Immature natural killer cell (primary cell): ENCODE measurements around the gene SPATA9. TPM values are rescaled to one million over a fixed set of nuclear protein-coding genes. Genes with fewer than 3 reads are reported as not detected.
"Not testable (repeated sequence)": the region's sequence is repeated elsewhere in the genome, so short reads cannot be mapped to it uniquely, and the experiment has no call there.

Experiments used
- DNase-seq, 3 donors: peaks; one replicate each; pipeline ENCODE4 v3.0.0; 2022; ENCODE audit warnings: mixed read lengths in 1 of 3
- H3K27ac Mint-ChIP-seq, 6 donors: one replicate each; pipeline ENCODE4 v1.8.0; 2020; ENCODE audit warnings: mixed read lengths in 6 of 6, mild to moderate bottlenecking in 5 of 6, inconsistent platforms in 4 of 6, moderate library complexity in 3 of 6
- H3K27me3 Mint-ChIP-seq, 3 donors: one replicate each; pipeline ENCODE4 v1.8.0; 2020 to 2021; ENCODE audit warnings: low read depth in 3 of 3, mild to moderate bottlenecking in 3 of 3, mixed read lengths in 3 of 3, moderate library complexity in 3 of 3, inconsistent platforms in 1 of 3
- H3K36me3 Mint-ChIP-seq, 3 donors: one replicate each; pipeline ENCODE4 v1.8.0; 2020; ENCODE audit warnings: mixed read lengths in 3 of 3, inconsistent platforms in 2 of 3, mild to moderate bottlenecking in 2 of 3
- H3K4me1 Mint-ChIP-seq, 2 donors: one replicate each; pipeline ENCODE4 v1.8.0; 2020; ENCODE audit warnings: inconsistent platforms in 2 of 2, mild to moderate bottlenecking in 2 of 2, mixed read lengths in 2 of 2, moderate library complexity in 1 of 2
- H3K4me3 Mint-ChIP-seq, 5 donors: one replicate each; pipeline ENCODE4 v1.8.0; 2020; ENCODE audit warnings: mild to moderate bottlenecking in 5 of 5, mixed read lengths in 5 of 5, inconsistent platforms in 3 of 5, moderate library complexity in 3 of 5
- H3K9me3 Mint-ChIP-seq, 6 donors: one replicate each; pipeline ENCODE4 v1.8.0; 2020; ENCODE audit warnings: mild to moderate bottlenecking in 6 of 6, mixed read lengths in 6 of 6, inconsistent platforms in 4 of 6, moderate library complexity in 3 of 6
- polyA plus RNA-seq, 3 donors: library from polyadenylated mRNA; unstranded; fragments of 300-500 nt; fragmentation: Illumina TruSeq; gene quantifications; one replicate each; pipeline ENCODE4 v1.2.3, GENCODE V29; 2021

The SPATA9 gene
- polyA plus RNA-seq, 3 donors from 2014 or later: 1.4 to 1.6 TPM; not detected in 1

DNA sequence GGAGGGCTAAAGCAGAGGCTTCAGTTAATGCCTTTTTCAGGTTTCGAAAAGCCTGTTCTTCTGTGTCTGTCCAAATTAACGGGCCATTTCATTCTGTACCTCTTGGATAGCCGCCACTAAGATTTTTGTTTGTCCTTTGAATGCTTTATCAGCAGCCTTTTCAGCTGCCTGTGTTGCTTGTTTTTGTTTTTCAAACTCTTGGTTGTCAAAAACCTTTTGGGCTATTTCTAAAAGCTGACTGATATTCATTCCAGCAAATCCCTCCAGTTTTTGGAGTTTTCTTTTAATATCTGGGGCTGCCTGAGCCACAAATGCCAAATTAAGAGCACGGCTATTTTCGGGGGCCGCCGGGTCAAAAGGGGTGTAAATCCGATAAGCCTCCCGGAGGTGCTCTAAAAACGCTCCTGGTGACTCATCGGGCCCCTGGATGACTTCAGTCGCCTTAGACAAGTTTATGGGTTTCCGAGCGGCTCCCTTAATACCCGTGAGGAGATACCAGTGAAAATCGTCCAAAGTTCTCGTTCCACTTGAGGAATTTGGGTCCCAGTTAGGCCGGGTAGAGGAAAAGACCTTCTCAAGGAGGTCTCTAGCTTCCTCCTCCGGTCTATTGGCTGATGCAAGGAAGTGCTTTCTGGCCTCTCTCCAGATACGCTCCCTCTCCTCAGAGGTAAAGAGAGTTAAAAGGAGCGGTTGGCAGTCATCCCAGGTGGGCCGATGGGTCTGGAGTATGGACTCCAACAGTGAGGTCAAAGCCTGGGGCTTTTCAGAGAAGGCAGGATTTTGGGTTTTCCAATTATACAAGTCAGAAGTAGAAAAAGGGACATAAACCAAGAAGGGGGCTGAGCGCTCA, 28.1 kb upstream of the SPATA9 start:
- peaks cover 9 to 15% of the 10 kb centered on the region in 2 donors for H3K4me1 Mint-ChIP-seq

DNA sequence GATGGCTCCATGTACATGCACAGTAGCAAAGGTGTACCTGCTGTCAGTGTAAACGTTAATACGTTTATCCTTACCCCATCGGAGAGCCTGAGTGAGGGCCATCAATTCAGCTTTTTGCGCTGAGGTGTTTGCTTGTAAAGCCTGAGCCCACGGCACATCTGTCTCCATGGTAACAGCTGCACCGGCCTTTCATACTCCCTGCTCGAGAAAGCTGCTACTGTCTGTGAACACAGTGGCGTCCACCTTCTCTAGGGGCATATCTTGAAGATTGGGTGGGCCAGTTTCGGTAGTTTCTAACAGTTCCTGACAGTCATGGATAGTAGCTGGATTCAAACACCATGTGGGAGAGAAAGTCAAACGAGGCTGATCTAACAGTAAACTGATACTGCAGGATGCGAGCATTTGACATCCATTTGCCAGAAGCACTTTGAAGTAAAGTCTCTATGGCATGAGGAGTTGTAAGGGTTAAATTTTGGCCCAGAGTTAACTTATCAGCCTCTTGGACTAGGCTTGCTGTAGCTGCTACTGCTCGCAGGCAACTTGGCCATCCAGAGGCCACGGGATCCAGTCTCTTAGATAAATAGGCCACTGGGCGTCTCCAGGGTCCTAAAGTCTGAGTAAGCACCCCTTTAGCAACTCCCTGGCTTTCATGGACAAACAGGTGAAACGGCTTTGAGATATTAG, 27.3 kb upstream of the SPATA9 start:
- no peak for DNase-seq
- H3K36me3 Mint-ChIP-seq: peaks cover 9 to 22% (median 17%) of the 10 kb centered on the region in 3 donors

More for the DNA sequence above, 28.1 kb upstream of the SPATA9 start:
- not testable (repeated sequence) for H3K4me3 Mint-ChIP-seq, H3K27me3 Mint-ChIP-seq, H3K9me3 Mint-ChIP-seq, H3K27ac Mint-ChIP-seq, DNase-seq
- peaks cover 9 to 25% (median 20%) of the 10 kb centered on the region in 3 donors for H3K36me3 Mint-ChIP-seq

DNA sequence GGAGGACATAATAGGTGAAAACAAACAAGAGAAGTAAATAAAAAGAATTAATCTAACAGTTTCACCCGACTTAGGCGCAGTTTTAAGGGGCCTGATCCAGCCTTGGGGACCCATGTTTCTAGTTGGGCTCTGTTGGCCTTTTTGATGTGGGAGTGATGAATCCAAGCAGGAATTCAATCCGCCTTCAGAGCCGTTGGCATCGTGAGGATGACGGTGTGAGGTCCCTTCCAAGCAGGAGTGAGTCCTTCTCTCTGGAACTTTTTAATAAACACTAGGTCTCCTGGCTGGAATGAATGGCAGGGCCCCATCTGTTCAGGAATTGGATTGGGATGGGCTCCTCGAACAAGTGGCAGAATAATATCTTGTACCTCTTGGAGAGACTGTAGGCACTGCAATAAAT, 26.1 kb upstream of the SPATA9 start:
- H3K27ac Mint-ChIP-seq: no peak overlapping the region

More for the DNA sequence above, 27.3 kb upstream of the SPATA9 start:
- Mint-ChIP-seq H3K27me3 (peaks cover 0 to 3% (median 0%) of the 10 kb centered on the region in 3 donors), H3K4me3 (no peak overlapping the region), H3K4me1 (peaks cover 5 to 7% of the 10 kb centered on the region in 2 donors), H3K27ac (no peak overlapping the region), H3K9me3 (no peaks in the 10 kb centered on the region)

DNA sequence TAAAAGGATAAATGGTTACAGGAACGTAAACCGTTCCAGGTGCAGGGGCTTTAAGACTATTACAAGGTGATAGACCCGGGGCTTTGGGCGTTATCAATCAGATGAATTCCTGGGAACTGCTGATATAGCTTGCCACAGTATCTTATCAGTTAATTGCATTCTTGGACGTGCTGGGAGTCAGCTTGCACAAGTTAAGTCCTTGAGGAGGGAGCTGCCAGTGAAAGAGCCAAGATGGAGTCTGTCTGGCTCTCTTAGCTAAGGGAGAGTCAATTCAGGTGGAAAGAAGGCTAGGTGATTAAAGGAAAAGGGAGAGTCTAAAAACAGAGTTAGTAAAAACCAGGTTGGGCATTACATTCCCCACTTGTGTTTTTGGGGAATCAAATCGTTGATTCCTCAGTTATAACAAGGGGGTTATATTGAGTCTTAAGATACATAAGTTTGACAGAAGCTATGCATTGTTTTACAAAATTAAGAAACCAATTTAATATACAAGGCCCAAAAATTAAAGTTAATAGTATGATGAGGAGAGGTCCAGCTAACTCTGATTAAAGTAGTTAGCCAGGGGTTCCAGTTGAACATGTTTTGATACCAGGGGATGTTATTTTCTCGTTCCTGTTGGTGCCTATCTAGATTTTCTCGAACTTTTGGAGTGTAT, 24.9 kb upstream of the SPATA9 start:
- H3K4me3 Mint-ChIP-seq, H3K27me3 Mint-ChIP-seq, H3K27ac Mint-ChIP-seq, H3K9me3 Mint-ChIP-seq, DNase-seq, H3K4me1 Mint-ChIP-seq: not testable (repeated sequence)
- H3K36me3 Mint-ChIP-seq: peaks cover 9 to 18% (median 17%) of the 10 kb centered on the region in 3 donors

More for the DNA sequence above, 26.1 kb upstream of the SPATA9 start:
- H3K27me3 Mint-ChIP-seq: no peaks in the 10 kb centered on the region
- peaks cover 9 to 18% (median 17%) of the 10 kb centered on the region in 3 donors for H3K36me3 Mint-ChIP-seq
- DNase-seq: no peak
- no peak overlapping the region for H3K4me3 Mint-ChIP-seq
- H3K9me3 Mint-ChIP-seq: no peaks in the 10 kb centered on the region
- H3K4me1 Mint-ChIP-seq: peaks cover 5 to 6% of the 10 kb centered on the region in 2 donors

DNA sequence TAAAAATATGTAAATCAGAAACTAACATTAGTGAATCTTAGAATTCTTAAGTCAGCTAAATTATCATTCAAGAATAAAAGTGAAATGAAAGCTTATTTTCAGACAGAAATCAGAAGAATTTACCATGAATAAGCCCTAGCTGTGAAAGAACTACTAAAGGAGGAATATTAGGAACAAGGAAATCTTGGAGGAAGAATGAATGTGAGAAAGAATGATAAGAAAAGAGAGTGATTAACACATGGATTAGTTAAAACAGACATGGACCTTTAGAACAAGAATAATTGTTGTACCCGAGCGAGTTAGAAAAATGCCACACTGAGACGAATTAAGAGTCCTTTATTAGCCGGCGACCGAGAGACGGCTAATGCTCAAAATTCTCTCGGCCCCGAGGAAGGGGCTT, 24.3 kb upstream of the SPATA9 start:
- H3K27me3 Mint-ChIP-seq: no peaks in the 10 kb centered on the region
- no peaks in the 10 kb centered on the region for H3K9me3 Mint-ChIP-seq
- no peak overlapping the region for H3K4me3 Mint-ChIP-seq
- no peak overlapping the region for H3K27ac Mint-ChIP-seq
- peaks cover under 1 to 2% of the 10 kb centered on the region in 2 donors for H3K4me1 Mint-ChIP-seq
- no peak for DNase-seq
- peaks cover 9 to 18% (median 17%) of the 10 kb centered on the region in 3 donors for H3K36me3 Mint-ChIP-seq

DNA sequence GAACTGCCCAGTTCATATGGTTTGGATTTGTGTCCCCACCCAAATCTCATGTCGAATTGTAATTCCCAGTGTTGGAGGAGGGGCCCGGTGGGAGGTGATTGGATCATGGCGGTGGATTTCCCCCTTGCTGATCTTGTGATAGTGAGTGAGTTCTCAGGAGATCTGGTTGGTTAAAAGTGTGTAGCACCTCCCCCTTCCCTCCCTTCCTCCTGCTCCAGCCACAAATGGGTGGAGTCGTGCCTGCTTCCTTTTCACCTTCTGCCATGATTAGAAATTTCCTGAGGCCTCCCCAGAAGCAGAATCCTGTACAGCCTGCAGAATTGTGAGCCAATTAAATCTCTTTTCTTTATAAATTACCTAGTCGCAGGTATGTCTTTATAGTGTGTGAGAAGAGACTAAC, 23.4 kb upstream of the SPATA9 start:
- H3K27me3 Mint-ChIP-seq: not testable (repeated sequence)

DNA sequence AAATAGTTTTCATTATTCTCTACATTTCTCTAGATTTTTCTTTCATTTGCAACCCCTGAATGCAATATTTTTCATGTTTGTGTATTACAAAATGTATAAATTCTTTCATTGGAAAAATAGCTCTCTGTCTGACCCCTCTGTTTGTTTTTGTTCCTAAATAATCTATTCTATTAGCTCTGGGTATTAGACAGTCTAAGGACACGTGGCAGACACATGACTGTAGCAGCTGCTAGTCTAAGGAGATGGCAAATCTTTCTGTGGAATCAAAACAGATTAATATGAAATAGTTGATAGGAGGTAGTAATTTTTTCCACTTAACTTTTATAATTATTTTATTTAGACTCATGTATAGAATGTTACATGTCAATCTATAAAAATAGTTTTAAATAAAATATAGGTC, 21.4 kb upstream of the SPATA9 start:
- Mint-ChIP-seq H3K36me3 (peaks cover 9 to 23% (median 21%) of the 10 kb centered on the region in 3 donors), H3K27me3 (no peaks in the 10 kb centered on the region), H3K9me3 (no peaks in the 10 kb centered on the region), H3K4me1 (peaks cover 2 to 6% of the 10 kb centered on the region in 2 donors), H3K4me3 (no peak overlapping the region), H3K27ac (no peak overlapping the region)
- DNase-seq: no peak

More for the DNA sequence above, 23.4 kb upstream of the SPATA9 start:
- not testable (repeated sequence) for H3K27ac Mint-ChIP-seq, H3K4me3 Mint-ChIP-seq, H3K4me1 Mint-ChIP-seq, H3K9me3 Mint-ChIP-seq, DNase-seq
- H3K36me3 Mint-ChIP-seq: peaks cover 9 to 23% (median 21%) of the 10 kb centered on the region in 3 donors

DNA sequence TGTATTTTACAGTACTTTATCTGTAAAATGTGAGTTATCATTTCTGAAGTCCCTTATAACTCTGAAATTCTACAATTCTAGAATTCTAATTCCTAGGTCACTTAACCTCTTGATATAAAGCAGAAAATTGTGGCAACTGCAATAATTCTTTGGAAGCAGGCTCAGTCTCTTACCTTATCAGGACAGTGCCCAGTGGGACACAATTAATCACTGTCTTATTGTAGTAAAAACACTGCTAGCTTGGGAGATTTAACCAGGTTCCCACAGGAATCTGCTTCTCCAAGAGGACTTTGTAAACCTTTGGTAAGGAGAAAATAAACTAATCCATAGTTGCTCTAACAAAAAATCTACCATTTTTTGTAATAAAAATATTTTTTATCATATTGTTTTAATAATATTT, 18.3 kb upstream of the SPATA9 start:
- Mint-ChIP-seq H3K36me3 (peaks cover 5 to 19% (median 19%) of the 10 kb centered on the region in 3 donors), H3K27ac (no peak overlapping the region), H3K4me3 (no peak overlapping the region), H3K27me3 (no peaks in the 10 kb centered on the region), H3K9me3 (no peaks in the 10 kb centered on the region), H3K4me1 (peaks cover 0 to 6% of the 10 kb centered on the region in 2 donors)
- no peak for DNase-seq

DNA sequence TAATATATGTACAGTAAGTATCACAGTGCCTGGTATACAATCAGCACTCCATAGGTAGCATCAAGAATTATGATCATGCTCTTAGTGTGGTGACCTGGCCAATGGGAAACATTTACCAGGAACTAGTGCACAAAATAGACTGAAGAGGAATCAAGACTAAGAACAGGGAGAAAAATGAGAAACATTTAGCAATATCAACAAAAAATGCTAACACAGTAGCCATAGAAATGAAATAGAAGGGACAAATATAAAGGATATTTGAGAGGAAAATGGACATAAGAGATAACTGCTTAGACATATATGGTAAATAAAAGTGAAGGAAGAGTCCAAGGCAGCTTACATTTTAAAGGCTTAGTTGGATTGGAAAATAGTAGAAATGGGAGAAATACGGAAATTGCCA, 16.5 kb upstream of the SPATA9 start:
- Mint-ChIP-seq H3K27ac (no peak overlapping the region), H3K9me3 (no peaks in the 10 kb centered on the region), H3K27me3 (no peaks in the 10 kb centered on the region)

DNA sequence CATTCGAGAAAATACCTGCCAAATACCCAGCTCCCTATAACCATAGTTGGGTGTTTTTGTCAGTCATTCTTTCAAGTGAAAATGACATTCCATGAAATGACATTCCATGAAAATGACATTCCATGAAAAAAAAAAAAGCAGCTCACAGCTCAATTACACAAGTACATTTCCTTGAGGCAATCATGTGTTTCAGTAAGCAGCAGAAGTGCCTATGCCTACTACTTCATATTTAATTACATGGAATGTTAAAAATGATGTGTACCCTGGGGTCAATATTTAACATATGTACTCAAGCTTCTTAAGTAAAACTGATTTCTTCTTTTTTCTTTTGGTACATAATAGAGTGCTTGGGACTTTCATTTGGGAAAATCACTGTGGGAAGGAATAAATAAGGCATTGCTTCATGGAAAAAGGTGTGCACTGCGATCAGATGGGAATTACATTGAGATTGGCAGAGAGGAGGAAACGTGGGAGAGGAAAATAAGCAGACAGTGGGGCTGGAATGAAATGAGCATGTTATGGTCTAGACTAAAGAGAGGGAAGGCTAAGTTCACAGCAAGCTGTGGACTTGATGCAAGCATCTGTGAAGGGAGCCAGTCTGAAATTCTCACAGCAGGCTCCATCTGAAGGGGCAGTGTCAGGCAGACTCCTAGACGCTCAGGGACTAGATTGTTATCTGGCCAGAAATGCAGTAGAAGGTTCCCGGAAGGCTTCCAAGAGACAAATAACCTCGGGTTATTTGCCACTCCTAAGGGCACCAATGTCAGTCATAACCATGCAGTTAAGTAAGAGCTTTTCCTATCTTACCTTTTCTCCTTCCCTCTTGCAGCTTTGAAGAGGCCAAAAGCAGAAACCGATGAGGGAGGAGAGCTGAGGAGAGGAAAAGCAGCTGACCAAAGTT, 15.2 kb upstream of the SPATA9 start:
- H3K36me3 Mint-ChIP-seq: peaks cover 5 to 24% (median 23%) of the 10 kb centered on the region in 3 donors
- DNase-seq: no peak
- no peaks in the 10 kb centered on the region for H3K9me3 Mint-ChIP-seq
- H3K4me3 Mint-ChIP-seq: no peak overlapping the region
- no peaks in the 10 kb centered on the region for H3K27me3 Mint-ChIP-seq
- H3K27ac Mint-ChIP-seq: no peak overlapping the region
- H3K4me1 Mint-ChIP-seq: peaks cover 0 to 6% of the 10 kb centered on the region in 2 donors

More for the DNA sequence above, 16.5 kb upstream of the SPATA9 start:
- H3K36me3 Mint-ChIP-seq: peaks cover 5 to 24% (median 23%) of the 10 kb centered on the region in 3 donors
- peaks cover 0 to 6% of the 10 kb centered on the region in 2 donors for H3K4me1 Mint-ChIP-seq
- DNase-seq: no peak
- H3K4me3 Mint-ChIP-seq: no peak overlapping the region

DNA sequence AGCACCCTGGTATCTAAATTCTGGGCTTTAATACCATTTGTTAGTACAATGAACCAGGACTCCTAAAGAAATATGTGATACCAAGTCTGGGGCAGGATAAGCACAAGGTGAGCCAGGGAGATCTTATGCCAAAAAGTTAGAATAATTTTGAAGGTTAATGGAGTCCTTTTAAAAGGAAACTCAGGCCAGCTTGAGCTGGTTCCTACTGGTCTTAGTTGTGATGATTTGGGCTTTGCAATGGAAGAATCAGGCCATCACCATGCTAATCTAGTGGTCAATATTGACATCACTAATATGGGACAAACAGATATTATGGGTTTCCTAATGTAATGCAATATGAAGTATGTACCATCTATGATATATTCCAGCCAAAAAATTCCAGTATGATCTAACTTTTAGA, 7.5 kb upstream of the SPATA9 start:
- Mint-ChIP-seq H3K4me3 (no peak overlapping the region), H3K27ac (no peak overlapping the region), H3K9me3 (no peaks in the 10 kb centered on the region), H3K4me1 (no peaks in the 10 kb centered on the region), H3K36me3 (peaks cover 0 to 12% (median 3%) of the 10 kb centered on the region in 3 donors), H3K27me3 (no peaks in the 10 kb centered on the region)
- no peak for DNase-seq

DNA sequence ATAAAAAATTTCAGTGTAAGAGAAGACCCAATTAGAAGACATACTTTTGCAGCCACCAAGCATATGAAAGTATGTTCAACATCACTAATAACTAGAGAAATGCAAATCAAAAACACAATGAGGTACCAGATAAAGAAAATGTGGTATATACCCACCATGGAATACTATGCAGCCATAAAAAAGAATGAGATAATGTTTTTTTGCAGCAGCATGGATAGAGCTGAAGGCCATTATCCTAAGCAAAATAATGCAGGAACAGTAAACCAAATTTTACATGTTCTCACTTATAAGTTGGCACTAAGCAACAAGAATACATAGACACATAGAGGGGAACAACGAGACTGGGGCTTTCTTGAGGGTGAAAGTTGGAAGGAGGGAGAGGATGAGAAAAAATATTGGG, 6.9 kb upstream of the SPATA9 start:
- no peaks in the 10 kb centered on the region for H3K9me3 Mint-ChIP-seq
- DNase-seq: no peak
- no peaks in the 10 kb centered on the region for H3K27me3 Mint-ChIP-seq
- no peak overlapping the region for H3K27ac Mint-ChIP-seq
- peaks cover 0 to 12% (median 3%) of the 10 kb centered on the region in 3 donors for H3K36me3 Mint-ChIP-seq
- no peak overlapping the region for H3K4me3 Mint-ChIP-seq
- no peaks in the 10 kb centered on the region for H3K4me1 Mint-ChIP-seq

DNA sequence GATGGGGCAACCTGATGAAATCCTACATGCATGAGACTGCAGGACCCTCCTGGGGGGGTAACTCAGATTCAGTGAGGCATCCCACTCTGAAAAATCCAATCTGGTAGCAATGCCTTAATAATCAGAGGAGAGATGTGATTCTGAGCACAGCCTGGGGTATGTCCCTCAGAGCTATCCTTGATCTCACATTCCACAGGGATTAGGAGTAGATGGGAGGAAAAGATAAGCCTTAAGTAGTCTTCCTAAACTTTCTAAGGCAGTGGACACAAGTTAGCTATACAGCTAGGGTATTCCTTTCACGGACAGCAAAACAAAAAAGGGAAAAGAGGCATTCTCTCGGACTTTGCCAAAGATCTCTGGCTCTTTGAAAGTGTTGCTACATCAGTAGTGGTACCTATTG, 3.9 kb upstream of the SPATA9 start:
- DNase-seq: no peak
- Mint-ChIP-seq H3K27me3 (no peaks in the 10 kb centered on the region), H3K4me3 (no peak overlapping the region), H3K36me3 (peaks cover under 1 to 22% (median 3%) of the 10 kb centered on the region in 3 donors), H3K27ac (no peak overlapping the region), H3K4me1 (no peaks in the 10 kb centered on the region), H3K9me3 (no peaks in the 10 kb centered on the region)
